NCI-H446 treated with DMSO at 0.1 percent for 48 hours (cell line): ENCODE measurements around the gene BORCS6.

Experiments used
- DNase-seq: peaks from one replicate; lab custom pipeline; 2025; lab: John Stamatoyannopoulos, UW

Gene BORCS6

GRCh38 chr17:8210761-8211458 is 20.9 kb upstream of the BORCS6 start:
- no peak for DNase-seq

- peak; percentile 89 for DNase-seq
Measured at GRCh38 chr17:8209907-8210760, 20.2 kb upstream of the BORCS6 start, which contains the start of gene AURKB. TSS of gene AURKB (minus strand) at chr17:8210575. CDS start at chr17:8210224, 351 bp downstream.

GRCh38 chr17:8206536-8206935 is 16.6 kb upstream of the BORCS6 start:
- DNase-seq: no peak

GRCh38 chr17:8204761-8205555 is 15.0 kb upstream of the BORCS6 start:
- no peak for DNase-seq

GRCh38 chr17:8192070-8192815 is 2.3 kb upstream of the BORCS6 start:
- peak; percentile 90 for DNase-seq

GRCh38 chr17:8190506-8190905 is 526 bp upstream of the BORCS6 start:
- DNase-seq: no peak

GRCh38 chr17:8189041-8189710 is 804 bp downstream of the BORCS6 start:
- DNase-seq: no peak

- DNase-seq: no peak
Measured at GRCh38 chr17:8188263-8188839, 1.6 kb downstream of the BORCS6 start.

GRCh38 chr17:8187517-8188262 is 2.3 kb downstream of the BORCS6 start:
- peak; percentile 98 for DNase-seq

GRCh38 chr17:8186787-8187516 is 3.0 kb downstream of the BORCS6 start:
- peak; percentile 92 for DNase-seq

GRCh38 chr17:8186446-8186786 is 3.6 kb downstream of the BORCS6 start:
- no peak for DNase-seq

GRCh38 chr17:8185582-8186445 is 4.2 kb downstream of the BORCS6 start:
- DNase-seq: peak; percentile 46

- DNase-seq: no peak
Measured at GRCh38 chr17:8176998-8177731, 12.8 kb downstream of the BORCS6 start.

GRCh38 chr17:8176197-8176940 is 13.6 kb downstream of the BORCS6 start, which contains the start of gene TMEM107:
TSS of gene TMEM107 (minus strand) at chr17:8176380. CDS start at chr17:8176286, 94 bp downstream.
- peak; percentile 69 for DNase-seq

- no peak for DNase-seq
Measured at GRCh38 chr17:8175795-8176196, 14.2 kb downstream of the BORCS6 start.

GRCh38 chr17:8173871-8174322 is 16.1 kb downstream of the BORCS6 start:
- no peak for DNase-seq
